Measurements from ENCODE around the gene KIF13A.

KIF13A gene

DNA sequence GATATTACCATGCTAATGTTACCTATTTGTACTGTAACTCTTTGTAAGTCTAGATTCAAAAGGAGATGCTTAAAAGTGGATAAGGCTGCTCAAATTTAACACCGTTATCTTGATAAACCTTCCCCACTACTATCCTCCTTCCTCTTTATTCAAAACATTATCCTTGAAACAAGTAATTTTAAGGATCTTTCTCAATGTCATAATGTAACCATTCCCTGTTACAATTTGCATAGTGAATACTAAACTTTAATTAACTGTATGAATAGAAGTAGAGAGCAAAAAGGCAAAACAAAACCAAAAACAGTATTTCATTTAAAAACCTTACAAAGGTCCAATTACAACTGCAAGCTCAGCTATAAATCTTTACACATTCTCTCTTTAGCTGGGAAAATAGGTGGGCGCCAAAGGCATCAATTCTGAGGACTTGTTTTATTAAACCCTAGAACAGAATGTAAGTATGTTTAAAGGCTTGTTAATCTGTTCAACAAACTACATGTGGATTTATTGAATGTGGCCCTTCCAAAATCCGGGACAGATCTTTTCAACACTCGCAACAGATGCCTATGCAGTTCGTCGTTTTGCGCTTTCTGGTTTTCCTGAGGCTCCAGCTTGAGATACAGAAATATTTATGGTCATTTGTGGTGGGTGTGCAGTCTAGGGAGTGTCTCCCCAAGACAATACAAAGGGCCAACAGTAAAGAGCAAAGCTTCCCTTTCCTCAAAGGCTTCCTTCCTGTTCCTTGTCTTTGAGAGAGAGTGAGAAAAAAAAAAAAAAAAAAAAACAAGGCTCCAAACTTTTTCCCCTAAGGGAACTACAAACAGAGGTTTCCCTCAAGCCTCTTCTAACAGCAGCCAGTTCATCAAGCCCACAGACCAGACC is 15.1 kb downstream of the KIF13A start:
- TF ChIP-seq, protein P1, sequence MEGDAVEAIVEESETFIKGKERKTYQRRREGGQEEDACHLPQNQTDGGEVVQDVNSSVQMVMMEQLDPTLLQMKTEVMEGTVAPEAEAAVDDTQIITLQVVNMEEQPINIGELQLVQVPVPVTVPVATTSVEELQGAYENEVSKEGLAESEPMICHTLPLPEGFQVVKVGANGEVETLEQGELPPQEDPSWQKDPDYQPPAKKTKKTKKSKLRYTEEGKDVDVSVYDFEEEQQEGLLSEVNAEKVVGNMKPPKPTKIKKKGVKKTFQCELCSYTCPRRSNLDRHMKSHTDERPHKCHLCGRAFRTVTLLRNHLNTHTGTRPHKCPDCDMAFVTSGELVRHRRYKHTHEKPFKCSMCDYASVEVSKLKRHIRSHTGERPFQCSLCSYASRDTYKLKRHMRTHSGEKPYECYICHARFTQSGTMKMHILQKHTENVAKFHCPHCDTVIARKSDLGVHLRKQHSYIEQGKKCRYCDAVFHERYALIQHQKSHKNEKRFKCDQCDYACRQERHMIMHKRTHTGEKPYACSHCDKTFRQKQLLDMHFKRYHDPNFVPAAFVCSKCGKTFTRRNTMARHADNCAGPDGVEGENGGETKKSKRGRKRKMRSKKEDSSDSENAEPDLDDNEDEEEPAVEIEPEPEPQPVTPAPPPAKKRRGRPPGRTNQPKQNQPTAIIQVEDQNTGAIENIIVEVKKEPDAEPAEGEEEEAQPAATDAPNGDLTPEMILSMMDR (IDR thresholded peaks at IDR 0.05; ENCODE audit: borderline replicate concordance, control extremely low read depth, extremely low read depth, insufficient read depth, missing control alignments), result no peak
- in situ Hi-C loops (cut with MboI; ENCODE audit: low sequenced_read_pairs, unreplicated experiment), result no loop called here
- DNase-seq (ENCODE audit: low spot score), result no peak

DNA sequence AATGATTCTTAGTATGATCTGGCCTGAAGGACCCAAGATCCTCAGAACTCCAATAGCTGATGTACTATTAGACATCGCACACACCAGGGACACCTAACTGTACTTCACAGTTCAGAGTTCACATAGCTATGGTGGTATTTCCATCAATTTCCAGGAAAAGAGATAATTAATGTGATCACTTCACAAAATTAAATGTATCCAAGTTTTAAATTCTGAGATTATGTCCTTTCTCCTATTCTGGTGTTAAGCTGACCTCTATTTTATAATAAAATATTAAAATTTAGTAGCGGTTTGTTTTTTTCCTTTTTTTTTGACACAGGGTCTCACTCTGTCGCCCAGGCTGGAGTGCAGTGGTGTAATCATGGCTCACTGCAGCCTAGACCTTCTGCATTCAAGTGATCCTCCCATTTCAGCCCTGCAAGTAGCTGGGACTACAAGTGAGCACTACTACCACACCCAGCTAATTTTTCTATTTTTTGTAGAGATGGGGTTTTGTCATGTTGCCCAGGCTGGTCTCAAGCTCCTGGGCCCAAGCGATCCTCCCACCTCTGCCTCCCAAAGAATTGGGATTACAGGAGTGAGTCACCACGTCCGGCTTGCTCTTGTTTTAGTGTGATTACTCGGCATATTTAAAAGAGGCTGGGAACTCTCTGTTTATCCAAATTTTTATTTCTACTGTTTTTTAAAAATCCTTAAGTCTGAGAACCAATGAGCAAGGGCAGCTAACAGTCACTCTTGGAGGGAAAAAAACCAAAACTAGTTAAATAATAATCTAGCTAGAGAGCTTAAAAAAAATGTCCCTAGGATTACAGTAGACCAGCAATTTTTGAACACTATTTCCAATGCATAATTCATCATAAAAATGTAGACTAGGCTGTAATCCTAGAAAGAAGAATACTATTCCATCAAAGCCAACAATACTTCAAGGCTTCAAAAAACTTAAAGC is 16.0 kb downstream of the KIF13A start:
- in situ Hi-C loops (cut with MboI; ENCODE audit: low sequenced_read_pairs, unreplicated experiment), result no loop called here
- TF ChIP-seq, protein P1 (IDR thresholded peaks at IDR 0.05; ENCODE audit: borderline replicate concordance, control extremely low read depth, extremely low read depth, insufficient read depth, missing control alignments), result no peak
- no peak for DNase-seq (ENCODE audit: low spot score)

GRCh38 chr6:17968876-17969275 is 18.6 kb downstream of the KIF13A start:
- in situ Hi-C loops (cut with MboI; ENCODE audit: low sequenced_read_pairs, unreplicated experiment), result no loop called here
- DNase-seq (ENCODE audit: low spot score), result no peak
- TF ChIP-seq, protein P1 (IDR thresholded peaks at IDR 0.05; ENCODE audit: borderline replicate concordance, control extremely low read depth, extremely low read depth, insufficient read depth, missing control alignments), result no peak

DNA sequence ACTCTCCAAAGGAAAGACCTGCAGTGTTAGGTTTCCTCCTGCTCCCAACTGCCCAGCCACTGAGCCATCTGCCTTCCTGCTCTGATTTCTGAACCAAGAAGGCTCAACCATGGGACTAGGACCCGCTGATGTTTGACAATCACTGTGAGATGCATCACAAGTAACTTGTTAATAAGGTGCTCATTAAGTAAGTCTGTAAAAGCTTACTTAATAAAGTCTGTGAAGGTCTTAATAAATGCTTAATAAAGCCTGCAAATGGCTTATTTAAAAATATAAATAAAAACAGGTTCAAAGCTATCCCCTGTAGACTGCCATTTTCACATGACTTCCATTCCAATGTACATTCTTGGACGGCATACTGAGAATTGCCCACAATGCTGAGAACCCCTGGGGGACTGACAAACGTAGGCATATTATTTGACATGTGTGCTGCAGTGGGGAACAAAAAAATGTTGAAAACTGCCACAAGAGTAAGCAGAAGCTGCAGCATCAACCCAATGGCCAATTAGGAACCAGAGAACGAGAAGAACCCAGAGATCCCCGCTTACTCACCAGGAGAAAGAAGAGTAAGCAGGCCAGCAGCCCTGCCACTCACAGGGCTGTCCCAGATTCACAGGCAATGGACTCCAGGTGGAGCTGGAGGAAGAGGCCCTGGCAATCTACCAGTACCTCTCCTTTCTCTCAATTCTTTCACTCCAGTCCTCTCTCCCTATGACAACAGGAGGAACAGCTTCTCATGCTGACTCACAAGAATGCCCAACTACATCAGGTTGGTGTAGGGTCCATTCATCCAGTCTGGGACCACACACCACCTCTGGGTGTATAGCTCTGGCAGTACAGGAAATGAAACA is 19.5 kb downstream of the KIF13A start:
- in situ Hi-C loops (cut with MboI; ENCODE audit: low sequenced_read_pairs, unreplicated experiment), result no loop called here

GRCh38 chr6:17966451-17966850 is 21.0 kb downstream of the KIF13A start:
- TF ChIP-seq, protein P1 (IDR thresholded peaks at IDR 0.05; ENCODE audit: borderline replicate concordance, control extremely low read depth, extremely low read depth, insufficient read depth, missing control alignments), result no peak

More for the DNA sequence above, 19.5 kb downstream of the KIF13A start:
- TF ChIP-seq, protein P1 (IDR thresholded peaks at IDR 0.05; ENCODE audit: borderline replicate concordance, control extremely low read depth, extremely low read depth, insufficient read depth, missing control alignments), result no peak
- no peak for DNase-seq (ENCODE audit: low spot score)

GRCh38 chr6:17965397-17965796 is 22.0 kb downstream of the KIF13A start:
- in situ Hi-C loops (cut with MboI; ENCODE audit: low sequenced_read_pairs, unreplicated experiment), result no loop called here
- no peak for DNase-seq (ENCODE audit: low spot score)
- TF ChIP-seq, protein P1 (IDR thresholded peaks at IDR 0.05; ENCODE audit: borderline replicate concordance, control extremely low read depth, extremely low read depth, insufficient read depth, missing control alignments), result no peak

More at GRCh38 chr6:17966451-17966850, 21.0 kb downstream of the KIF13A start:
- in situ Hi-C loops (cut with MboI; ENCODE audit: low sequenced_read_pairs, unreplicated experiment), result no loop called here
- DNase-seq (ENCODE audit: low spot score), result no peak

Data from GM13976 (cell line).